HG03280 (cell line): ENCODE data around the gene CMAS.
"Not testable (repeated sequence)": the region's sequence is repeated elsewhere in the genome, so short reads cannot be mapped to it uniquely, and the experiment has no call there.

ENCODE experiments used
- ATAC-seq: cut with Tn5 transposase; IDR thresholded peaks from one replicate; pipeline ENCODE4 v1.9.1; 2021; ENCODE audit warnings: mild to moderate bottlenecking, moderate library complexity; ENCODE audit not compliant: unreplicated experiment

The CMAS gene

DNA sequence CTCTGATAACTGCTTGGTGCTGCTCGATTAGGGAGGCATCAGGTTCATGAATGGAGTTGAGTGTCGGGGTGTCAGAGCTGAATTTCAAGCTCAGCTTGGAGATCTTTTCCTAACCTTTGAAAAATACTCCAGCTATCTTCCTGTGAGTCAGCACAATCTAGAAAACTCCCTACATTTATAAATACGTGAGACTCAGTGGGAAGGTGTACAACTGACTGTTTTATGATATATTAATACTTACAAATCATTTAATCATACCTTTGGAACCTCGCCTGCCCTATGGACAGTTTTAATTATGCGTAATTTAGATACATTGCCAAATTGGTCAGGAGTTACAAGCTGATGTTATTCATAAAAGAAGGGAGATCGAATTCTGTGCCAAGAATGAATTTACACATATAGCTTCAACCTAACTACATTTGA, 961 bp downstream of the CMAS start:
- peak; percentile 27 for ATAC-seq

DNA sequence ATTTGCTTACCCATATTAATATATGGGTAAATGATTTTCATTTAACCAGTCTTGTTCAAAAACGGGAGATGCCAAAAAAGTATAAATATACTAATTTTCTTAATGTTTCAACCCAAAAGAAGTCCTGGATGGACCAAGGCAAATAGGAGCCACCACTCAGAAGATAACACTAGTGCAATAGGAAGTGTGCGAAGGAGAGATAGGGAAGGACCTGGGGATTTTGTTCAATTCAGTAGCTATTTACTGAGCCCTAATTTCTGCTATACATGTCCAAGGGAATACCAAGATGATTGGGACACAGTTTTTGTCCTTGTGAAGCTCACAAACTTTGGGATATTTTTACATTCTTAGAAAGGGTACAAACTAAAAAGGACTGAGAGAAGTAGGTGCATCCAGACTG, 1.5 kb downstream of the CMAS start:
- ATAC-seq = no peak

GRCh38 chr12:22048351-22049041, 2.5 kb downstream of the CMAS start:
- ATAC-seq = no peak

GRCh38 chr12:22050078-22050477, 4.1 kb downstream of the CMAS start:
- no peak for ATAC-seq

DNA sequence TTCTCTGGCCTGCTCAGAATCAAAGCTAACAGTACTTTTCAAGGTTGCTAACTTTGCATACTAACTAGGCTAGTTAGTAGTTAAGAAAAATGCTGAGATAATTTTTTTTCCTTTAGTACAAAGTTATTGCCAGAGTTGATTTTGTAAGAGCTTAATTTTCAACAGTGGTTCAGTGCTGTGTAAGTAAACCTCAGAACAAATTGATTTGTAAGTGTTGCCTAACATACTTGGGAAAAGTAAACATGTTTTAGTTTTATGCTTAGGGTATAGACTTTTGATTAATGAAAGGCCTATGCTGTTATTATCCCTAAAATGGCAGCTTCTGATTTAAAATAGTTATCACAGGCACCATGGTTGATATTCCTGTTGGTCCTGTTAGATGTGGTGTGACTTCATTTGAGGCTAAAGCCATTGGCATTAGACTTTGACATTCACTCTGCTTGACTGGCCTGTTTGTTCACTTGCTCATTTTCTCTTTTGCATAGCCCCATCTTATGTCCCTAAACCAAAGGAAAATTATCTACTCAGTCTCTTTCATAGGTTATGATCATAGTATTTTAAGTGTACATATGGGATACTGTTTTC, 5.2 kb downstream of the CMAS start:
- ATAC-seq = no peak

DNA sequence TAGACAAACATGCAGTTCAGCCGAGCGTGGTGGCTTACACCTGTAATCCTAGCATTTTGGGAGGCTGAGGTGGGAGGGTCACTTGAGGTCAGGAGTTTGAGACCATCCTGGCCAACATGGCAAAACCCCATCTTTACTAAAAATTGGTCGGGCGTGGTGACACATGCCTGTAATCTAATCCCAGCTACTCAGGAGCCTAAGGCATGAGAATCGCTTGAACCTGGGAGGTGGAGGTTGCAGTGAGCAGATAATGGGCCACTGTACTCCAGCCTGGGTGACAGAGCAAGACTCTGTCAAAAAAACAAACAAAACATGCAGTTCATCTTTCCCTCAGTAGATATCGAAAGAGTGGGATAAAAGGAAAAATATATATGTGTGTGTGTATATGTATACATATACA, 7.0 kb downstream of the CMAS start:
- ATAC-seq = not testable (repeated sequence)

DNA sequence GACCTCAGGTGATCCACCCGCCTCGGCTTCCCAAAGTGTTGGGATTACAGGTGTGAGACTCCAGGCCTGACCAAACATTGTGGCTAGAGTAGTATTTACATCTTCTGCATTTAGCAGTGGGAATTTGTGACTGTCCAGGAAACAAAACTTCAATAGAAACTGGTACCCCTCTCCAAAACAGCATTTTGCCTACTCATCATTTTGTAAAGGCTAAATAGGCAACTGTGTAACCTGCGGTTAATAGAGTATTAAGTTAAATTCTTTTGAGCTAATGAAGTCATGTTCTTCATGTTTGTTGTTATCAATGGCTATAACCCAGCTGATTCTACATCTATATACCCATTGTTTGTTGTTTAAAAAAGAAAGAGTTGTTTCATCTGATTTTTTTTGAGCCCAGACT, 8.1 kb downstream of the CMAS start:
- ATAC-seq = no peak

- no peak for ATAC-seq
Measured at GRCh38 chr12:22056607-22057006, 10.6 kb downstream of the CMAS start.

- no peak for ATAC-seq
Measured at GRCh38 chr12:22059976-22060647, 14.1 kb downstream of the CMAS start.

- ATAC-seq = no peak
Measured at GRCh38 chr12:22064968-22065367, 18.9 kb downstream of the CMAS start.

DNA sequence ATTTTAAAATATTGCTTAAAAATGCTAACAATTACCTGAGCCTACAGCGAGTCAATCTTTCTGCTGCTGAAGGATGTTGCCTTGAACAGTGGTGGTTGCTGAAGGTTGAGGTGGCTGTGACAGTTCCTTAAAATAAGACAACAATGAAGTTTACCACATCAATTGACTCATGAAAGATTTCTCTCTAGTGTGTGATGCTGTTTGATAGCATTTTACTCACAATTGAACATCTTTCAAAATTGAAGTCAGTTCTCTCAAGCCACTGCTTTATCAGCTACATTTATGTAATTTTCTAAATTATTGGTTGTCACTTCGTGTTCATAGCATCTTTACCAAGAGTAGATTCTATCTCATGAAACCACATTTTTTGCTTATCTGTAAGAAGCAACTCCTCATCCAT, 20.3 kb downstream of the CMAS start:
- no peak for ATAC-seq

DNA sequence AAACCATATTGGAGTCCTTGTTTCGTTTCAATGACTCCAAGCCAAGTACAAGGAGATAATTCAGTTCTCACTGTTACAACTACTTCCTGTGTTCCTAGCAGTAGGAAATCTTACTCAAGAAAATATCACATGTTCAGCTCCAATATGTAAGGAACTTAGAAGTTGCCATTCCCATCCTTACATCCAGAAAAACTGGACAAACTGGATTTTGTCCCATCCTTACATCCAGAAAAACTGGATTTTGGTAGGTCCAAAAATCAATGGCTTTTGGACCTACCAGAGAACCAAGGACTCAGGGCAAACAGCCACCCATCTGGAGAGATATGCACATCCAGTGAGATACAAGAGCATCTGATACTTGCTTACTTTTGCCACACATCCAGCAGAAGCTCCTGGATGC, 23.8 kb downstream of the CMAS start:
- ATAC-seq = no peak

DNA sequence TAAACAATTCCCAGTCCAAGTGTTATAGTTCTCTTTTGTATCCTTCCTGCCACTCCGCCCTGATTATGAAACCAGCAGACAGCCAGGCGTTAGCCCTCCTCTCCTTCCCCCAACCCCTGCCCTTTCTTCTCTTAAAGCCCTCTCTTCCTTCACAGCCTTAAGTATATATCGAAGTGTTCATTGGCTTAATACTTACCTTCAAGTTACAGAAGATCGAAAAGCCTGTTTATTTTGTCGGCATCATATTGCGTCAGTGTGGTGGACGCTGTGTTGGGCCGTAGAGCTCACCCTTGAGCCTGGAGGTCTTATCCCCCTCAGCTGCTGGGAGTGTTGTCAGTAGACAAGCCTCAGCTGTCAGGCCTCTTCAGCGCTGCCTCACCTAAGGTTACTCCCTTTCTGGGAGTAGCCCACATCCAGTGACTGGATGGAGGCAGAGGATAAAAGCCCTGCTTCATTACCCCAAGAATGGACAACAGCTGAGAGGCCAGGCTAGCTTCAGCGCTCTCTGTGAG, 36.2 kb downstream of the CMAS start:
- ATAC-seq = no peak

DNA sequence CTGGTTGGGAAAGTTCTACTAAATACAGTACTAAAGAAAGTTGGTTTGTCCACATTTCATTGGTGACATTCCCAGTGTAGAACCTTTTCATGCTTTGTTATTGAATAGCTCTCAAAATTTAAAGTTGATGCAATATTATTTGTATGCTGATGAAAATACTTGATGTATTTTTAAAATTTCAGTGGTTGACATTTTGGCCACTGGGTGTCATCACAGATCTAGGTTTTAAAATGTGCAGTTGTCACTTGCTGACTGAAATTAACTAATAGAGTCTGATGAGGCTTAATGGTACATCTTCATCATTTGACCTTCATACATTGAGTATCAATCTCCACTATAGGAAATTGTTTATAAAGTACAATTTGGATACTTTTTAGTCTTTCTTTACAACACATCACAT, 37.1 kb downstream of the CMAS start:
- no peak for ATAC-seq

GRCh38 chr12:22084852-22085251, 38.8 kb downstream of the CMAS start:
- ATAC-seq = no peak

DNA sequence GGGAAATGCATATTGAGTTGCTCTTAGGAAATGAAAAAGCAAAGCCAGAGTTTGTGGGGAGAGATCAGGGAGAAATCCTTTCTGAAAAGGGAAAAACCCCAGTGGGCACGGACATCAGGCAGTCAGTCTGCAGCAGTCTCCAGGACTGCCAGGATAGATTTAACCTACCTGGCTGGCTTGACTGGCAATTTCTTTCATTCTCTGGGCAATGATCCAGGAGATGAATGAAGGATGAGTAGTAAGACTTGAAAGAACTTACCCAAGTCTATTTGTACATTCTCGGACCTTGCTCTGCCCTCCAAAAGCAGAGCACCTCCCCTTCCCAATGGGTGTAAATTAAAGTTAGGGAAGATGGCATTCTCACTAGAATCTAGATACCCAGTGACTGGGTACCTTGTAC, 42.9 kb downstream of the CMAS start:
- no peak for ATAC-seq

DNA sequence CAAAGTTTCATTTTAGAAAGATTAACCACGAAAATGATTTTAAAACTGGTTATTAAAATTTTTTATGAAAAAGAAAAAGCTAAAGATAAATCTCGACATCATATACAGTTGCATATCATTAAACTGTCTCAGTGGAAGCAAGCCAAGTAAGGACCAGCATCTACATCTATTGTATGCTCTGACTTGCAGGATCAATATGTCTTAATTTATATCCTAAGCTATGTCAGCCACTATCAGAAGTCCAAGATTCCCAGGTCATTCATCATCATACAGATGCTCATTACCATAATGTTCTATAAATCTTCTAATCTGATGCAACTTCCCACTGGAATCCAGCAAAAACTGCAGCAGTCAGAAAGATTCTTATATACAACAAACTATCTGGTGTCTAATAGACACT, 43.5 kb downstream of the CMAS start:
- no peak for ATAC-seq

- ATAC-seq = not testable (repeated sequence)
Measured at GRCh38 chr12:22099062-22099461, 53.0 kb downstream of the CMAS start.

GRCh38 chr12:22100958-22101748, 55.1 kb downstream of the CMAS start:
- ATAC-seq = peak; percentile 57

DNA sequence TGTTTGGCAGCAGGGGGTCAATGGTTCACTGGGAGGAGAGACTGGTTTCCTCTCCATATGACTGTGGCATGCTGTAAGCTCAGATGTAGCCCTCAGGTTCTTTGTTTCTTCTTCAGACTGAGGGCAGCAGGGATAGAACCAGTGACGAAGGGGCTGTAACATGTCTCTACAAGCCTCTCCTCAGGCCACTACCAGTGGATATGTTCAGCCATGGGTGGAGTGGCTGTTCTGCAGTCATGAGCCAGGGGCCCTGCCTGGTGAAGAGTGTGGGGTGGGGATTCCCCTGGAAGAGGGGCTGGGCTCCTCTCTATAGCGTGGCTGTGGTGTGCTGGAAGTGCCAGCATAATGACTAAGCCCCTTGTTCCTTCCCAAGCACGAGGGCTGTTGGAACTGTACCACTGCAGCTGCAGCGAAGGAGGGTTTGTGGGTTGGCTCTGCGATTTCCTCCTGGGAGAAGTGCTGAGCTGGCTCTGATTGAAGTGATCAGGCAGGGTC, 55.8 kb downstream of the CMAS start:
- ATAC-seq = no peak

GRCh38 chr12:22103418-22103817, 57.4 kb downstream of the CMAS start:
- ATAC-seq = no peak
